ENCODE results near the gene CDC25C. TPM values are rescaled to one million over a fixed set of nuclear protein-coding genes. Genes with fewer than 3 reads are reported as not detected.

The CDC25C gene
- total RNA-seq, 1 experiment from 2014 or later, result 19.3 TPM

GRCh38 chr5:138336952-138337684 lies 5.5 kb upstream of the CDC25C start:
- Histone ChIP-seq H2AFZ (ENCODE audit: low read depth, low read length, poor library complexity, severe bottlenecking) (peak overlapping the region; percentile 41), H3K4me2 (ENCODE audit: low read length) (peak overlapping the region; percentile 88), H3K9me3 (ENCODE audit: control insufficient read depth in 1 of 2, insufficient read depth in 1 of 2, low read depth in 1 of 2, low read length in 2 of 2) (no peaks in the 10 kb centered on the region), H3K4me1 (ENCODE audit: control insufficient read depth in 1 of 2, insufficient read depth in 2 of 2, low read length in 2 of 2) (peaks cover 0 to 35% of the 10 kb centered on the region in 2 experiments; a peak in 3 of 4 replicates), H4K20me1 (ENCODE audit: insufficient read depth) (no peaks in the 10 kb centered on the region), H3K9ac (ENCODE audit: low read length) (peak overlapping the region; percentile 80), H3K27me3 (ENCODE audit: insufficient read depth, low read length) (no peaks in the 10 kb centered on the region), H3K4me3 (replicated peaks in 1 of 2; ENCODE audit: low read depth in 1 of 2, low read length in 2 of 2) (peak overlapping the region; percentile 67 to 74), H3K36me3 (ENCODE audit: control insufficient read depth in 1 of 2, insufficient read depth in 2 of 2, low read length in 2 of 2) (peaks cover 7 to 14% of the 10 kb centered on the region in 2 experiments; a peak in 3 of 4 replicates), H3K9me2 (ENCODE audit: insufficient read depth) (no peaks in the 10 kb centered on the region), H3K79me2 (ENCODE audit: insufficient read depth, low read length) (peaks cover 36% of the 10 kb centered on the region), H3K27ac (ENCODE audit: low read depth, low read length) (peak overlapping the region; percentile 85)
- CTCF ChIA-PET, result interaction anchor here (1.6 kb wide), 1 partner anchor 15 kb away, joined by 10 read pairs; the partner anchor contains the start of gene KDM3B
- TSS peak; percentile 98 for BruUV-seq (replicated peaks)
- intact Hi-C loops (cut with micrococcal nuclease), result no loop called here
- ATAC-seq, result peak; percentile 50
- TF ChIP-seq YY1 (IDR thresholded peaks at IDR 0.05; ENCODE audit: extremely low read depth, insufficient replicate concordance, low read depth, low read length), result peak; percentile 53
- no peak for TF ChIP-seq POLR2A (IDR thresholded peaks at IDR 0.05; ENCODE audit: borderline replicate concordance, extremely low read depth, insufficient read depth, insufficient read length)
- TF ChIP-seq ZFX (IDR thresholded peaks at IDR 0.05), result no peak
- POLR2A ChIA-PET, result interaction anchor here (1.2 to 6.5 kb wide), 3 partner anchors 15 to 206 kb away, joined by 3 to 59 read pairs (median 5); partner anchors contain the start of genes ETF1, KDM3B and KIF20A
- DNase-seq (ENCODE audit: low read depth, low spot score), result peak; percentile 81
- RAD21 ChIA-PET (ENCODE audit: low non-redundant PET in 1 of 2, low total read pairs in 2 of 2, uncharacterized antibody in 2 of 2, unreplicated experiment in 2 of 2), result no interaction called here

GRCh38 chr5:138334867-138335447 lies 3.4 kb upstream of the CDC25C start:
- Histone ChIP-seq H3K4me1 (ENCODE audit: control insufficient read depth in 1 of 2, insufficient read depth in 2 of 2, low read length in 2 of 2) (peaks cover 4 to 45% of the 10 kb centered on the region in 2 experiments; a peak in 3 of 4 replicates), H3K9me2 (ENCODE audit: insufficient read depth) (no peaks in the 10 kb centered on the region), H2AFZ (ENCODE audit: low read depth, low read length, poor library complexity, severe bottlenecking) (no peak overlapping the region), H3K4me2 (ENCODE audit: low read length) (no peak overlapping the region), H3K9me3 (ENCODE audit: control insufficient read depth in 1 of 2, insufficient read depth in 1 of 2, low read depth in 1 of 2, low read length in 2 of 2) (no peaks in the 10 kb centered on the region), H3K4me3 (replicated peaks in 1 of 2; ENCODE audit: low read depth in 1 of 2, low read length in 2 of 2) (no peak overlapping the region), H3K27me3 (ENCODE audit: insufficient read depth, low read length) (no peaks in the 10 kb centered on the region), H3K9ac (ENCODE audit: low read length) (no peak overlapping the region), H3K36me3 (ENCODE audit: control insufficient read depth in 1 of 2, insufficient read depth in 2 of 2, low read length in 2 of 2) (no peaks in the 10 kb centered on the region; a peak in 1 of 4 replicates), H3K27ac (ENCODE audit: low read depth, low read length) (no peak overlapping the region), H3K79me2 (ENCODE audit: insufficient read depth, low read length) (peaks cover 23% of the 10 kb centered on the region), H4K20me1 (ENCODE audit: insufficient read depth) (no peaks in the 10 kb centered on the region)
- no peak for ATAC-seq
- DNase-seq (ENCODE audit: low read depth, low spot score), result no peak
- RAD21 ChIA-PET (ENCODE audit: low non-redundant PET in 1 of 2, low total read pairs in 2 of 2, uncharacterized antibody in 2 of 2, unreplicated experiment in 2 of 2), result no interaction called here
- CTCF ChIA-PET, result interaction anchor here (1.6 kb wide), 1 partner anchor 18 kb away, joined by 5 read pairs; the partner anchor contains the start of gene KDM3B
- intact Hi-C loops (cut with micrococcal nuclease), result no loop called here
- BruUV-seq (replicated peaks), result no TSS peak
- POLR2A ChIA-PET, result no interaction called here
- TF ChIP-seq EZH2 (IDR thresholded peaks at IDR 0.05) (no peak), JUND (IDR thresholded peaks at IDR 0.05) (no peak), ZBTB33 (IDR thresholded peaks at IDR 0.05; ENCODE audit: extremely low read depth, insufficient replicate concordance, low read length) (no peak), SIN3A (IDR thresholded peaks at IDR 0.05; ENCODE audit: low read depth) (no peak), MAX (IDR thresholded peaks at IDR 0.05) (no peak), CBX3 (IDR thresholded peaks at IDR 0.05; ENCODE audit: low read depth) (no peak)
